GM06990 (cell line): ENCODE results near the gene ARMH4.
"Not testable (repeated sequence)": the region's sequence is repeated elsewhere in the genome, so short reads cannot be mapped to it uniquely, and the experiment has no call there.

ENCODE experiments used
- DNase-seq: peaks from one replicate; pipeline ENCODE4 v3.0.0-alpha.2; 2011; ENCODE audit not compliant: insufficient read length; ENCODE audit errors: extremely low read depth
- H3K27me3 ChIP-seq: replicated peaks from 2 replicates; pipeline ENCODE4 v1.6.0; 2011; ENCODE audit warnings: low read length; ENCODE audit not compliant: control insufficient read depth, insufficient read depth
- H3K36me3 ChIP-seq: 2 replicates; pipeline ENCODE4 v1.5.1; 2011; ENCODE audit warnings: low read length; ENCODE audit not compliant: control insufficient read depth, insufficient read depth
- H3K4me3 ChIP-seq: replicated peaks from 2 replicates; pipeline ENCODE4 v1.5.1; 2011; ENCODE audit warnings: low read depth, mild to moderate bottlenecking, control low read depth, low read length
- TF ChIP-seq, protein P1 (sequence below): IDR thresholded peaks from 2 replicates; pipeline ENCODE4 v1.5.1; 2011; ENCODE audit warnings: low read length, control low read depth, mild to moderate bottlenecking, inconsistent platforms; ENCODE audit not compliant: insufficient read depth, poor library complexity, severe bottlenecking

The ARMH4 gene

DNA sequence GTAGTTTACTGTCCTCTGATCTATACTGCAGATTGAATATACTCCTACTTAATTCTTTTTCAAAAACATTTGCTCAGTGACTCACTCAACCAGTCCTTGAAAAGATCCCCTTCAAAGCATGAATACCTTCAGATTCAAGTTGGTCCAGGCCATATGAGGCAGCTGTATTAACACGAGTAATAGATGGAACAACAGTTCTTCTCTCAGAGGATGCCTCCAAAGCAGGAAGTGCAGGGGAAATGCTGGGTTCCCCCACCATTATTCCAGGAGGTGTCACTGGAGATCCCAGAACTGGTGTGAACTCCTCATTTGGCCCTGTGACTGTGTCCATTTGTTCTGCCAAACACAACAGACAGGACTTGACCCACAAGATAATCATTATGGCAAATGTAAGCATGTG lies 20.6 kb downstream of the ARMH4 start:
- no peak for DNase-seq
- no peaks in the 10 kb centered on the region for H3K36me3 ChIP-seq
- TF ChIP-seq, protein P1, sequence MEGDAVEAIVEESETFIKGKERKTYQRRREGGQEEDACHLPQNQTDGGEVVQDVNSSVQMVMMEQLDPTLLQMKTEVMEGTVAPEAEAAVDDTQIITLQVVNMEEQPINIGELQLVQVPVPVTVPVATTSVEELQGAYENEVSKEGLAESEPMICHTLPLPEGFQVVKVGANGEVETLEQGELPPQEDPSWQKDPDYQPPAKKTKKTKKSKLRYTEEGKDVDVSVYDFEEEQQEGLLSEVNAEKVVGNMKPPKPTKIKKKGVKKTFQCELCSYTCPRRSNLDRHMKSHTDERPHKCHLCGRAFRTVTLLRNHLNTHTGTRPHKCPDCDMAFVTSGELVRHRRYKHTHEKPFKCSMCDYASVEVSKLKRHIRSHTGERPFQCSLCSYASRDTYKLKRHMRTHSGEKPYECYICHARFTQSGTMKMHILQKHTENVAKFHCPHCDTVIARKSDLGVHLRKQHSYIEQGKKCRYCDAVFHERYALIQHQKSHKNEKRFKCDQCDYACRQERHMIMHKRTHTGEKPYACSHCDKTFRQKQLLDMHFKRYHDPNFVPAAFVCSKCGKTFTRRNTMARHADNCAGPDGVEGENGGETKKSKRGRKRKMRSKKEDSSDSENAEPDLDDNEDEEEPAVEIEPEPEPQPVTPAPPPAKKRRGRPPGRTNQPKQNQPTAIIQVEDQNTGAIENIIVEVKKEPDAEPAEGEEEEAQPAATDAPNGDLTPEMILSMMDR, result no peak
- H3K27me3 ChIP-seq, result no peaks in the 10 kb centered on the region; the same call in 1 of the 2 replicates
- no peak overlapping the region for H3K4me3 ChIP-seq

DNA sequence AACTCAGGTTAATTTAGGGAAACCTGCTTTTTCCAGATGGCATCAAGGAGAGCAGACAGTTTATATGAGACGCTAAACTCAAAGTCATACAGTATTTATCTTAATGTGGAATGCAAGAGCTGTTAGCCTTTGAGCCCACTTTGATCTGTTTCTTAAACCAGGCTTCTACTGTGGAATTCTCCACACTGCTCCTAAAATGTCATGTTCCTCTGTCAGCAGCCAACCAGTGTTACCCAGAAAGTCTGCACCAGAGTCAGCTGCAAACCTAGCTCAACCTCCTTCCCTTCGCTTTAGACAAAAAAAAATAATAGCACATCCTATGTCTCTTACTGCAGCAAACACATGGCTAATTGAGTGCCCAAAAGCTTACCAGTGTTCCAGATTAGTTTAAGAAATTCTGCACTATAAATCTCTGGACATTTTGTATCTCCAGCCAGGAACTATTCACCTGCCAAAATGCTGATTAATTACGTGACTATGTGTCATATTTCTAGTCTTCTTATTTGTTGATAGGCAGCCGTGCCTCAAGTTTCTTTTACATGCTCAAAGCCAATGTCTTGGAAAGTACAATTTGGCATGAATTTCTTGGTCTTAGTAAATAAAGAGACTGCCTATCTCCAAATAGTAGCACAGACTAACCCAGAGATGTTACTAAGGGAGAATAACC lies 21.8 kb downstream of the ARMH4 start:
- DNase-seq, result no peak
- H3K27me3 ChIP-seq, result no peaks in the 10 kb centered on the region; the same call in 1 of the 2 replicates
- no peaks in the 10 kb centered on the region for H3K36me3 ChIP-seq
- H3K4me3 ChIP-seq, result no peak overlapping the region
- TF ChIP-seq, protein P1, result no peak

DNA sequence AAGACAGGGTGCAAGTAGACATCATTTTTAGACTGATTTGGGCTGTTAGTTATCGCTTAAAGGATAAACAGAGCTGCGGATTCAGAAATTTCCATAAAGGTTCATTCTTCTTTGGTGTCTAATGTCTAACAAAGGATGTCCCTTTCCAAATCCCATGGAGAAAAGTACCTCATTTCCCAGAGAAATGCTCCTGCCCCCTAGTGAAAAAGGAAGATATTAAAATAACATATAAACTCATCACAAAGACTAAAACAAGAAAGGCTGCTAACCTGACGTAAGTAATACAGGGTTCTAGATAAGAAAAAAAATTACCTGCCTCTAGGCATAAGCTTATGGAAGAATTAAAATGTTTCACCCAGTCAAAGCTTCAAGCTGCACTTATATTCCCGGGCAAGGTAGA lies 22.8 kb downstream of the ARMH4 start:
- Histone ChIP-seq H3K4me3 (no peak overlapping the region), H3K27me3 (no peaks in the 10 kb centered on the region; the same call in 1 of the 2 replicates), H3K36me3 (no peaks in the 10 kb centered on the region)
- TF ChIP-seq, protein P1, result peak; percentile 7
- no peak for DNase-seq

DNA sequence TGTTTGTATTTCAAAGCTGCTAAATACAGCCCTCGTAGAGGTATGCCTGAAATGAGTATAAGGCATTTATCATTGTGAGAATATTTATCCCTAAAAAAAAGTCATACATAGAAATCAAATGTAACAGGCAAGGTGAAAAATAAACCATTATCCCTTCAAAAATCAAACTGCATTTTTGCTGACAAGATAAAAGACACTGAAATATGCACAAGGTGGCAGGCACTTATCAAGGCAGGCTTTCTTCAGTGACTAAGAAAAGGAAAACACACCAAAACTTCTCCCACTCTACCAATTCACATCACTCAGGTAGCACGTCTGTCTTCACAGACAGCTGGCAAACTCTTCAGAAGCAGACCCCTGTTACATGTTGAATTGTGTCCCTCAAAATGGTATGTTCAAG lies 23.6 kb downstream of the ARMH4 start:
- Histone ChIP-seq H3K4me3 (no peak overlapping the region), H3K27me3 (no peaks in the 10 kb centered on the region; the same call in 1 of the 2 replicates), H3K36me3 (no peaks in the 10 kb centered on the region)
- TF ChIP-seq, protein P1, result no peak
- no peak for DNase-seq

DNA sequence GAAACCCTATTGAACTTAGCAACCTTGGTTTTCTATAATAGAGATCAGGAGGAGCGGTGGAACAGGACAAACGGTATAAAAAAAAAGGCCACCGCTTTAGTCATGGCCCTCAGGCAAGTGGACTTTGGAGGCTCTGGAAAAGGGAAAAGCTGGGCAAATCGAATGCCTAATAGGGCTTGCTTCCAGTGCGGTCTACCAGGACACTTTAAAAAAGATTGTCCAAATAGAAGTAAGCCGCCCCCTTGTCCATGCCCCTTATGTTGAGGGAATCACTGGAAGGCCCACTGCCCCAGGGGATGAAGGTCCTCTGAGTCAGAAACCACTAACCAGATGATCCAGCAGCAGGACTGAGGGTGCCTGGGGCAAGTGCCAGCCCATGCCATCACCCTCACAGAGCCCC lies 29.5 kb downstream of the ARMH4 start:
- H3K36me3 ChIP-seq, H3K4me3 ChIP-seq, DNase-seq, H3K27me3 ChIP-seq: not testable (repeated sequence)

DNA sequence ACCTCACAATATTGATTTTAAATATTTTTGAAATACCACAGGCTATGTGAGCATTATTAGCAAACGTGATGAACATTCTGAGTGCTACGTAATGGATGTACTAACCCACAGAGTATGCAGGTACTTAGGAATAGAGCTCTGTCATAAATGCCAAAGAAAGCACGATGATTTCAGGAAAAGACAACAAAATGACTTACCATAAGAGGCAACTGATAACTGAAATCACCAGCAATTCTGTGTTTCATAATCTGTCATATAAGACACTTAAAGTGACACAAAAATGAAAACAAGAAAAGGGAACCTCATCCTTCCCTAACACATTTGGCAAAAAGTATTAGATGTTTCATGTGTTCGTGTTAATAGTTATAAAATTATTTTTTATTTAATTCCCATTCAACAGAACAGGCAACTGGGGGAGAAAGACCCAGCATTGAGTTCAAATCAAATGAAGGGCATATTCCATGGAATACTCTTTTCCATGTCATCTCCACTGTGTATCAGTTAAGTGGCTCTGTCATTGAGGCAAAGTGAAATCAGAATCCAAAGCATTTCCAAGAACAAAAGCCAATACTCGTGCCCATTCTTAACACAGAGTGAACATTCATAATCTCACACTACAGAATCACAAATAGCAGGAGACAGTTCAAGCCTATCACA lies 30.4 kb downstream of the ARMH4 start:
- Histone ChIP-seq H3K4me3 (no peak overlapping the region), H3K27me3 (no peaks in the 10 kb centered on the region), H3K36me3 (no peaks in the 10 kb centered on the region)
- DNase-seq, result no peak
- TF ChIP-seq, protein P1, result no peak
